ENCODE measurements around the gene UGT3A2. TPM values are rescaled to one million over a fixed set of nuclear protein-coding genes. Genes with fewer than 3 reads are reported as not detected.

UGT3A2 gene
- total RNA-seq, 8 experiments from 2014 or later: 0.09 to 0.52 (median 0.29) TPM; not detected in 1

DNA sequence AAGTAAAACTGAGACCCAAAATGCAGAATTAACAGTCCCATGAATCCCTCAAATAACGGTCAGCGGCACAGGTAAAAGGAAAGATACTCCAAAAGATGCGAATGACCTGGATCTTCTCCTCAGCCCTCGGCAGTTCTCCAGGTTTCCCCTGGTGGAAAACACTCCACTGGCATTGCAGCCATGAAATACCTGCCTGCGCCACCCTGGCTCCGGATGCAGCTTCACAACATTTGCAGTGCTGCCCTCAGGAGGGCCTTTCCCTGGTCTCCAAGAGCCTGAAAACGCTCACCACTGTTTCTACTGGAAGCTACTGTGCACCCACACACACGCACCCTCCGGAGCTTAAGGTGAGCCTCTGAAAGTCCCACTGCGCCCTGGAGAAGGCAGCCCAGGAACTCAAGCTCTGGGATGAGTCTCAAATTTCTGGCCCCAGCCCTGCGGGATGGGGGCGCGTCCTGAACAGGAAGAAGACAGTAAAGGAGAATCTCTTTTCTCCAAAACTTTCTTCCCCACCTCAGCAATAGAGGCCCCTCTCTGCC, 612 bp downstream of the UGT3A2 start:
- peak in 5 of 8 experiments; percentile 6 to 64 (median 22) for ATAC-seq (replicated peaks in 6 of 8)
- WGBS, 10 experiments: 20 to 100% (median 65%) methylated on average over 1 to 5 of the region's 13 CpGs; no CpG with 5 or more reads in 2 of the 10 experiments
- in situ Hi-C loops (cut with MboI; ENCODE audit: low pct_unique_long_range_greater_than_20kb in 2 of 9, low sequenced_read_pairs in 9 of 9, unreplicated experiment in 9 of 9): no loop called here
- H3K27ac ChIP-seq: no peak overlapping the region
- H3K4me1 ChIP-seq (replicated peaks in 1 of 2): no peaks in the 10 kb centered on the region
- H3K4me3 ChIP-seq: peak overlapping the region in 4 of 5 donors; percentile 13 to 28 (median 24)

GRCh38 chr5:36060420-36060887, 6.2 kb downstream of the UGT3A2 start:
- peak in 3 of 8 experiments; percentile 89 to 94 (median 92) for ATAC-seq (replicated peaks in 6 of 8)
- in situ Hi-C loops (cut with MboI; ENCODE audit: low pct_unique_long_range_greater_than_20kb in 2 of 9, low sequenced_read_pairs in 9 of 9, unreplicated experiment in 9 of 9): no loop called here
- H3K4me3 ChIP-seq: no peak overlapping the region
- no peak overlapping the region for H3K27ac ChIP-seq
- 0 to 95% (median 64%) methylated on average over 1 to 12 of the region's 12 CpGs for WGBS, 10 experiments
- peaks cover 5 to 6% of the 10 kb centered on the region in 2 donors for H3K4me1 ChIP-seq (replicated peaks in 1 of 2)

DNA sequence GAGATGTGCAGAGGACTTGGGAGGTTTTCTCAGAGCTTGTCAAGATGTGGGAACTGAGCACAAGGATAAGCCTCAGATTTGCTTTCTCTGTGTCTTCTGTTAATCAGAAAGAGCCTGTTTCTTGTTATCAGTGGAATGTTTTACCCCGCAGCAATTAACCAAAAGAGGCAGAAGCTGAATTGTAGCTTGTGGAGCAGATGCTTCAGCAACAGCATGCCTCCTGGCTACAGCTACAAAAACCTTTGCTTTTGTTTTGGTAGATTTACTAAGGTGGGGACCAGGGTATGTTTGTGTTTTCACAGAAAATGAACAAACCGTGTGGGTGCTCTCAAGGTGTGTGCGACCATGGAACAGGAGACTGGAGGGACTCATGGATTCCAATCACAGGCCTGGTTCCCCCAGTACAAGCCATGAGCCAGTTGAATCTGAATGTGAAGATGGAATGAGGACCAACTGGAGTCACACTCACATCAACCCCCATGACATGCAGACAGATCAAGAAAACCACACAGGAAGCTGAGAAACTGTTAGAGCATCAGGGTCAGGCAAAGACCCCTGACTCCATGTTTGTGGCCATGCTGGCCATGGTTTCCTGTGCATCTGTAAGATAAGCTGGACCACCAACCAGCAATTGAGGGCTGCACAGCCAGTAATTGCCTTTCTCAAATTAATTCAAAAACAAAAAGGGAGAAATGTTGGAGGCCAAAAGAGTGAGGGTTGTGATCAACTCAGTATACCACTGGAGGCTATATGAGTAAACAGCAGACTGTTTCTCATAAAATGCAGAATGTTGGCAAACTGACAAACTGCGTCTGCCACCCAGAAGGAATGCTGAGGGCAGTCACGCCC, 6.9 kb downstream of the UGT3A2 start:
- Histone ChIP-seq H3K4me1 (replicated peaks in 1 of 2) (peaks cover 5 to 6% of the 10 kb centered on the region in 2 donors), H3K4me3 (no peak overlapping the region), H3K27ac (no peak overlapping the region)
- peak in 3 of 8 experiments; percentile 62 to 72 (median 66) for ATAC-seq (replicated peaks in 6 of 8)
- WGBS, 10 experiments: 0 to 100% (median 89%) methylated on average over 1 to 5 of the region's 5 CpGs; no CpG with 5 or more reads in 2 of the 10 experiments
- in situ Hi-C loops (cut with MboI; ENCODE audit: low pct_unique_long_range_greater_than_20kb in 2 of 9, low sequenced_read_pairs in 9 of 9, unreplicated experiment in 9 of 9): no loop called here

GRCh38 chr5:36058776-36059175, 7.9 kb downstream of the UGT3A2 start:
- ATAC-seq (replicated peaks in 6 of 8): no peak
- no peak overlapping the region for H3K27ac ChIP-seq
- no peak overlapping the region for H3K4me3 ChIP-seq
- in situ Hi-C loops (cut with MboI; ENCODE audit: low pct_unique_long_range_greater_than_20kb in 2 of 9, low sequenced_read_pairs in 9 of 9, unreplicated experiment in 9 of 9): no loop called here
- peaks cover 5 to 6% of the 10 kb centered on the region in 2 donors for H3K4me1 ChIP-seq (replicated peaks in 1 of 2)
- 36 to 100% (median 76%) methylated on average over 1 to 2 of the region's 2 CpGs; no CpG with 5 or more reads in 4 of the 10 experiments for WGBS, 10 experiments

- Histone ChIP-seq H3K4me3 (no peak overlapping the region), H3K4me1 (replicated peaks in 1 of 2) (peaks cover 5 to 6% of the 10 kb centered on the region in 2 donors), H3K27ac (no peak overlapping the region)
- WGBS, 10 experiments: 40 to 100% (median 80%) methylated on average over 1 to 2 of the region's 2 CpGs; no CpG with 5 or more reads in 4 of the 10 experiments
- in situ Hi-C loops (cut with MboI; ENCODE audit: low pct_unique_long_range_greater_than_20kb in 2 of 9, low sequenced_read_pairs in 9 of 9, unreplicated experiment in 9 of 9): no loop called here
- ATAC-seq (replicated peaks in 6 of 8): no peak
These were observed 9.3 kb downstream of the UGT3A2 start for GRCh38 chr5:36057386-36057785.

DNA sequence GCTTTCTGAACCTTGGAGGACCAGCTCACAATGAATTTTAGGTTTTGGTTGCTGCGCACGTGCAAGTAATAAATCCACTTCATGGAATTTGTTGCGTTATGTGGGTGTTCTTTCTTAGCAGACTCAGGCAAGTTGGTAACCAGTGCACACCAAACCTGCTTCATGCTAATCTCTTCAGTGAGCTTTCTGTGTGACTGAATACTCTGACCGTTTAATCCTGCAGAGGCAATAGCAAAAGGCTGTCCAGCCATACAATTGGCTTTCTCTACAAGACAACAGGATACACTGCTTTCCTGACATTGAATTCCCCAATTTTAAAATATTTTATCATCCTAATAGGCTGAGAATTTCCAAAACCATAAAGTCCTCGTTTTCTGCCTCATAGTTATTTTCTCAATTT, 10.3 kb downstream of the UGT3A2 start:
- peaks cover 5 to 6% of the 10 kb centered on the region in 2 donors for H3K4me1 ChIP-seq (replicated peaks in 1 of 2)
- peak in 2 of 8 experiments; percentile 38 to 50 for ATAC-seq (replicated peaks in 6 of 8)
- in situ Hi-C loops (cut with MboI; ENCODE audit: low pct_unique_long_range_greater_than_20kb in 2 of 9, low sequenced_read_pairs in 9 of 9, unreplicated experiment in 9 of 9): no loop called here
- no peak overlapping the region for H3K27ac ChIP-seq
- WGBS, 10 experiments: 0 to 50% (median 30%) methylated on average over 1 to 5 of the region's 5 CpGs
- no peak overlapping the region for H3K4me3 ChIP-seq

GRCh38 chr5:36055984-36056383, 10.7 kb downstream of the UGT3A2 start:
- ATAC-seq (replicated peaks in 6 of 8): peak in 1 of 8 experiments; percentile 7
- in situ Hi-C loops (cut with MboI; ENCODE audit: low pct_unique_long_range_greater_than_20kb in 2 of 9, low sequenced_read_pairs in 9 of 9, unreplicated experiment in 9 of 9): no loop called here
- H3K27ac ChIP-seq: no peak overlapping the region
- no peak overlapping the region for H3K4me3 ChIP-seq
- WGBS, 10 experiments: 67 to 100% (median 90%) methylated on average over 1 to 5 of the region's 5 CpGs; no CpG with 5 or more reads in 1 of the 10 experiments
- H3K4me1 ChIP-seq (replicated peaks in 1 of 2): peaks cover 5 to 6% of the 10 kb centered on the region in 2 donors

DNA sequence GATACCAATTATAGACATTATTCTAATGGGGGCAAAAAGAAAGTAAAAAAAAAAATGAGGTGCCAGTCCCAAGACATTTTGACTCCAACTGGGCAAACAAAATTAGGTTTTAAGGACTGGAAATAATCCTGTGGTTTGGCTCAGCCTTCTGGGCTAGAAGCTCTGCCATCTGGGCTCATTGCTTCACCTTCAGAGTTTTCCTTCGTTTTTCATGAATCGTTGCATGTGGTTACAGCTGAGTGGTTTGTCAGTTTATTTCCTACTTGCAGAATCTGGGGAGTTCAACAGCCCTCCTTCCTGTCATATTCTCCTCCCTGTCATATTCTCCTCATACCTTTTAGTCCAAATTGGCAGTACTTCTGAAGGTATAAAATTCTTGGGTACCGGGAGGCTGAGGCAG, 12.0 kb downstream of the UGT3A2 start:
- 22 to 100% (median 86%) methylated on average over 1 to 3 of the region's 3 CpGs; no CpG with 5 or more reads in 4 of the 10 experiments for WGBS, 10 experiments
- peaks cover 5 to 6% of the 10 kb centered on the region in 2 donors for H3K4me1 ChIP-seq (replicated peaks in 1 of 2)
- in situ Hi-C loops (cut with MboI; ENCODE audit: low pct_unique_long_range_greater_than_20kb in 2 of 9, low sequenced_read_pairs in 9 of 9, unreplicated experiment in 9 of 9): no loop called here
- no peak for ATAC-seq (replicated peaks in 6 of 8)
- no peak overlapping the region for H3K27ac ChIP-seq
- no peak overlapping the region for H3K4me3 ChIP-seq

DNA sequence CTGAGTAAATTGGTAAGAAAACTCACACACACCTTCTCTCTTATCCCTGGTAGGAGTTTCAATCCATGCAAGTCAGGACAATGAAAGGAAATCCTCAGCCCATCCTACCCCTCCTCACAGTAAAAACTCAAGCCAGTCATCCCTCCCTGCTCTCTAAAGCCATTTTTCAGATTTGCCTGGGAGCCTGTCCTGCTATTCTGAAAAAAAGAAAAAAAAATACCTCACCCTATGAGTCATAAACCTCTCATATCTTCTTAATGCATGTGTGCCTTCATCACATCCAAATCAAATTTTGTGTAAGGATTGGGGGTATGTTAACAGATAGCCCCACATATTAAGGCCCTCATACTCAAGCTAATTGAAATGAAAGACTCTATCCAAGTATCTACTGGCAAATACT, 14.1 kb downstream of the UGT3A2 start:
- Histone ChIP-seq H3K4me3 (no peak overlapping the region), H3K27ac (no peak overlapping the region), H3K4me1 (replicated peaks in 1 of 2) (peaks cover 5 to 6% of the 10 kb centered on the region in 2 donors)
- in situ Hi-C loops (cut with MboI; ENCODE audit: low pct_unique_long_range_greater_than_20kb in 2 of 9, low sequenced_read_pairs in 9 of 9, unreplicated experiment in 9 of 9): no loop called here
- ATAC-seq (replicated peaks in 6 of 8): peak in 3 of 8 experiments; percentile 19 to 59 (median 53)

- Histone ChIP-seq H3K27ac (no peak overlapping the region), H3K4me3 (no peak overlapping the region), H3K4me1 (replicated peaks in 1 of 2) (no peaks in the 10 kb centered on the region)
- in situ Hi-C loops (cut with MboI; ENCODE audit: low pct_unique_long_range_greater_than_20kb in 2 of 9, low sequenced_read_pairs in 9 of 9, unreplicated experiment in 9 of 9): no loop called here
- WGBS, 10 experiments: 14 to 100% (median 84%) methylated on average over 1 to 4 of the region's 4 CpGs
- no peak for ATAC-seq (replicated peaks in 6 of 8)
These were observed 16.7 kb downstream of the UGT3A2 start for GRCh38 chr5:36049949-36050348.

DNA sequence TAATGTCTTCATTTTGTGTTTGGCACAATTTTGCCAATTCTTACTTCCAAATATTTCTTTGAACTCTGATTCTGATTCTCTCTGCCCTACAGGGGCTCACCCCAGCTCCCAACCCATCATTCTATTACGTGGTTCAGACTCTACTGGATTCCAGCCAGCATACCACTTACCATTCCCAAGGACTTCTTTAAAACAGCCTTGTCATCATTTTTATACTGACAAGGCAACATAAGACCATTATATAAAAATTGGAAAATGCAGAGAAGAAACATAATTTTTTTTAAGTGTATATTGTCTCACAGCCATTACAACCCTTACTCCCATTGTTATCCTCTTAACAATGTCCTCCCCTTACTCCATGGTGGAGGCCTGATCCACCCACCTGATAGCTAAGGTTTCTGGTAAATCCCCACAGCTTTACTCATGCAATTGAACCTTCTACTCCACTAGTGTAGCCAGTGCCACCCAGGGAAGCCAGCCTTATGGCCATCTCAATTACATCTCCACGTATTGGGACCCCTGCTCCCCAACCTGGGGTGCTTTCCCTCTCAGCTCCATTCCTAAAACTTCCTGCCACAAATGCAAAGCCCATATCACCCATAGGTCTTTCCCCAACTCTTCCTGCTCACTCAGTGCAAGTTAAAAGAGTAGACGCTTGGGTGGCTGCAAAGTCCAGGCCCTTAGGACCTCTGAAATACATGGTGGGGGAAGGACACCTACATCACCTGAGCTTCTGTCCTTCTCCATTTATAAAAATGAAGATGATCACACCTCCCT, 19.1 kb downstream of the UGT3A2 start:
- WGBS, 10 experiments: 20 to 100% (median 86%) methylated on average over 1 to 2 of the region's 3 CpGs; no CpG with 5 or more reads in 1 of the 10 experiments
- no peak for ATAC-seq (replicated peaks in 6 of 8)
- in situ Hi-C loops (cut with MboI; ENCODE audit: low pct_unique_long_range_greater_than_20kb in 2 of 9, low sequenced_read_pairs in 9 of 9, unreplicated experiment in 9 of 9): no loop called here
- Histone ChIP-seq H3K4me1 (replicated peaks in 1 of 2) (no peaks in the 10 kb centered on the region), H3K4me3 (no peak overlapping the region), H3K27ac (no peak overlapping the region)

- ATAC-seq (replicated peaks in 6 of 8): no peak
- in situ Hi-C loops (cut with MboI; ENCODE audit: low pct_unique_long_range_greater_than_20kb in 2 of 9, low sequenced_read_pairs in 9 of 9, unreplicated experiment in 9 of 9): no loop called here
- WGBS, 10 experiments: 31 to 92% (median 81%) methylated on average over 1 to 3 of the region's 3 CpGs
- H3K4me1 ChIP-seq (replicated peaks in 1 of 2): no peaks in the 10 kb centered on the region
- no peak overlapping the region for H3K4me3 ChIP-seq
- H3K27ac ChIP-seq: no peak overlapping the region
These were observed 20.8 kb downstream of the UGT3A2 start for GRCh38 chr5:36045895-36046294.

- in situ Hi-C loops (cut with MboI; ENCODE audit: low pct_unique_long_range_greater_than_20kb in 2 of 9, low sequenced_read_pairs in 9 of 9, unreplicated experiment in 9 of 9): no loop called here
- H3K27ac ChIP-seq: no peak overlapping the region
- peak in 1 of 8 experiments; percentile 27 for ATAC-seq (replicated peaks in 6 of 8)
These were observed 25.2 kb downstream of the UGT3A2 start for GRCh38 chr5:36041537-36041845.

More at GRCh38 chr5:36041537-36041845, 25.2 kb downstream of the UGT3A2 start:
- H3K4me1 ChIP-seq (replicated peaks in 1 of 2): no peaks in the 10 kb centered on the region
- H3K4me3 ChIP-seq: no peak overlapping the region

All from motor neuron (in vitro differentiated cells).